Measurements from ENCODE around the gene ADRA2C.

DNA sequence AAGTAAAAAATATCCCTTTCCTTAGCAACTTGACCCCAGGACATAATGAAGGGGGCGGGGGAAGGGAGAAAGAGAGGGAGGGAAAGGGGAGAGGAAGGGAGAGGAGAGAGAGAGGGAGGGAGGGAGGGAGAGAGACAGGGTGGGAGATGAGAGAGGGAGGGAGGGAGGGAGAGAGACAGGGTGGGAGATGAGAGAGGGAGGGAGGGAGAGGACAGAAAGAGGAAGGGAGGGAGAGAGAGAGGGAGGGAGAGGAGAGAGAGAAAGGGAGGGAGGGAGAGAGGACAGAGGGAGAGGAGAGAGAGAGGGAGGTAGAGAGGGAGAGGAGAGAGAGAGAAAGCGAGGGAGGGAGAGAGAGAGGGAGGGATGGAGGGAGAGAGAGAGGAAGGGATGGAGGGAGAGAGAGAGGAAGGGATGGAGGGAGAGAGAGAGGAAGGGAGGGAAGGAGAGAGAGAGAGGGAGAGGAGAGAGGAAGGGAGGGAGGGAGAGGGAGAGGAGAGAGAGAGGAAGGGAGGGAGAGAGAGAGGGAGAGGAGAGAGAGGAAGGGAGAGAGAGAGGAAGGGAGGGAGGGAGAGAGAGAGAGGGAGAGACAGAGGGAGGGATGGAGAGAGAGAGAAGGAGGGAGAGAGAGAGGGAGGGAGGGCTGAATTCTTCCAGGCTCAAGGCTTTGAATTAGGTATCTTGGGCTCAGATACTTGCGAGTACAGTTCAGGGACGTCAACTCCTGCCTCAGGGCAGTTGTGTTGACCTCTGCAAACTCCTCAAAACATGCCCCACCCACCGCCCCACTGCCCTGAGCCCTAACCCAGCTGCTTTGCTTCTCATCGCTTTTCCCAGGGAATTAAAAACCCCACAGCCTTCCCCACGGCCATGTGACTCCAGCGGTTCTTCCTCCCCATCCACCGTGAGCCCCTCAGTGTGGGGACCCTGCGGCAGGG, 40.0 kb upstream of the ADRA2C start:
- TF ChIP-seq POLR2A (IDR thresholded peaks at IDR 0.05): no peak
- TF ChIP-seq, protein P1, sequence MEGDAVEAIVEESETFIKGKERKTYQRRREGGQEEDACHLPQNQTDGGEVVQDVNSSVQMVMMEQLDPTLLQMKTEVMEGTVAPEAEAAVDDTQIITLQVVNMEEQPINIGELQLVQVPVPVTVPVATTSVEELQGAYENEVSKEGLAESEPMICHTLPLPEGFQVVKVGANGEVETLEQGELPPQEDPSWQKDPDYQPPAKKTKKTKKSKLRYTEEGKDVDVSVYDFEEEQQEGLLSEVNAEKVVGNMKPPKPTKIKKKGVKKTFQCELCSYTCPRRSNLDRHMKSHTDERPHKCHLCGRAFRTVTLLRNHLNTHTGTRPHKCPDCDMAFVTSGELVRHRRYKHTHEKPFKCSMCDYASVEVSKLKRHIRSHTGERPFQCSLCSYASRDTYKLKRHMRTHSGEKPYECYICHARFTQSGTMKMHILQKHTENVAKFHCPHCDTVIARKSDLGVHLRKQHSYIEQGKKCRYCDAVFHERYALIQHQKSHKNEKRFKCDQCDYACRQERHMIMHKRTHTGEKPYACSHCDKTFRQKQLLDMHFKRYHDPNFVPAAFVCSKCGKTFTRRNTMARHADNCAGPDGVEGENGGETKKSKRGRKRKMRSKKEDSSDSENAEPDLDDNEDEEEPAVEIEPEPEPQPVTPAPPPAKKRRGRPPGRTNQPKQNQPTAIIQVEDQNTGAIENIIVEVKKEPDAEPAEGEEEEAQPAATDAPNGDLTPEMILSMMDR (IDR thresholded peaks at IDR 0.05): no peak
